ENCODE measurements around the gene KDM5B.
"Not testable (repeated sequence)": the region's sequence is repeated elsewhere in the genome, so short reads cannot be mapped to it uniquely, and the experiment has no call there.

KDM5B gene

GRCh38 chr1:202802034-202802433 lies 6.2 kb downstream of the KDM5B start:
- H3K27me3 ChIP-seq (ENCODE audit: low read depth, low read length), result no peaks in the 10 kb centered on the region
- no peaks in the 10 kb centered on the region for H3K9me3 ChIP-seq (ENCODE audit: control insufficient read depth in 1 of 2, low read length in 2 of 2)
- no peak overlapping the region for H3K4me3 ChIP-seq (ENCODE audit: low read depth in 1 of 2, low read length in 2 of 2)
- no peak overlapping the region for H3K27ac ChIP-seq (ENCODE audit: low read length)
- H3K4me1 ChIP-seq (ENCODE audit: control insufficient read depth in 1 of 2, insufficient read depth in 2 of 2, low read length in 2 of 2), result peaks cover 15 to 29% of the 10 kb centered on the region in 2 donors
- no peaks in the 10 kb centered on the region for H3K36me3 ChIP-seq (ENCODE audit: control insufficient read depth in 1 of 2, insufficient read depth in 2 of 2, low read length in 2 of 2)

- Histone ChIP-seq H3K36me3 (ENCODE audit: control insufficient read depth in 1 of 2, insufficient read depth in 2 of 2, low read length in 2 of 2) (no peaks in the 10 kb centered on the region), H3K4me1 (ENCODE audit: control insufficient read depth in 1 of 2, insufficient read depth in 2 of 2, low read length in 2 of 2) (peaks cover 13 to 28% of the 10 kb centered on the region in 2 donors), H3K27ac (ENCODE audit: low read length) (no peak overlapping the region), H3K27me3 (ENCODE audit: low read depth, low read length) (no peaks in the 10 kb centered on the region), H3K4me3 (ENCODE audit: low read depth in 1 of 2, low read length in 2 of 2) (no peak overlapping the region), H3K9me3 (ENCODE audit: control insufficient read depth in 1 of 2, low read length in 2 of 2) (no peaks in the 10 kb centered on the region)
Observed at GRCh38 chr1:202801175-202801574, 7.0 kb downstream of the KDM5B start.

- Histone ChIP-seq H3K4me1 (ENCODE audit: control insufficient read depth in 1 of 2, insufficient read depth in 2 of 2, low read length in 2 of 2) (peaks cover 10 to 24% of the 10 kb centered on the region in 2 donors), H3K27me3 (ENCODE audit: low read depth, low read length) (no peaks in the 10 kb centered on the region), H3K4me3 (ENCODE audit: low read depth in 1 of 2, low read length in 2 of 2) (no peak overlapping the region), H3K36me3 (ENCODE audit: control insufficient read depth in 1 of 2, insufficient read depth in 2 of 2, low read length in 2 of 2) (no peaks in the 10 kb centered on the region), H3K9me3 (ENCODE audit: control insufficient read depth in 1 of 2, low read length in 2 of 2) (no peaks in the 10 kb centered on the region), H3K27ac (ENCODE audit: low read length) (no peak overlapping the region)
Observed at GRCh38 chr1:202800742-202801141, 7.5 kb downstream of the KDM5B start.

GRCh38 chr1:202798792-202799331 lies 9.4 kb downstream of the KDM5B start:
- no peaks in the 10 kb centered on the region for H3K27me3 ChIP-seq (ENCODE audit: low read depth, low read length)
- H3K4me3 ChIP-seq (ENCODE audit: low read depth in 1 of 2, low read length in 2 of 2), result no peak overlapping the region
- H3K36me3 ChIP-seq (ENCODE audit: control insufficient read depth in 1 of 2, insufficient read depth in 2 of 2, low read length in 2 of 2), result no peaks in the 10 kb centered on the region
- H3K4me1 ChIP-seq (ENCODE audit: control insufficient read depth in 1 of 2, insufficient read depth in 2 of 2, low read length in 2 of 2), result peaks cover 3 to 14% of the 10 kb centered on the region in 2 donors
- no peak overlapping the region for H3K27ac ChIP-seq (ENCODE audit: low read length)
- no peaks in the 10 kb centered on the region for H3K9me3 ChIP-seq (ENCODE audit: control insufficient read depth in 1 of 2, low read length in 2 of 2)

GRCh38 chr1:202798260-202798659 lies 10.0 kb downstream of the KDM5B start:
- H3K4me1 ChIP-seq (ENCODE audit: control insufficient read depth in 1 of 2, insufficient read depth in 2 of 2, low read length in 2 of 2), result peaks cover 3 to 12% of the 10 kb centered on the region in 2 donors

GRCh38 chr1:202796670-202797069 lies 11.6 kb downstream of the KDM5B start:
- no peaks in the 10 kb centered on the region for H3K27me3 ChIP-seq (ENCODE audit: low read depth, low read length)

More at GRCh38 chr1:202798260-202798659, 10.0 kb downstream of the KDM5B start:
- Histone ChIP-seq H3K4me3 (ENCODE audit: low read depth in 1 of 2, low read length in 2 of 2) (no peak overlapping the region), H3K9me3 (ENCODE audit: control insufficient read depth in 1 of 2, low read length in 2 of 2) (no peaks in the 10 kb centered on the region), H3K27ac (ENCODE audit: low read length) (no peak overlapping the region), H3K27me3 (ENCODE audit: low read depth, low read length) (no peaks in the 10 kb centered on the region), H3K36me3 (ENCODE audit: control insufficient read depth in 1 of 2, insufficient read depth in 2 of 2, low read length in 2 of 2) (no peaks in the 10 kb centered on the region)

GRCh38 chr1:202794931-202795330 lies 13.3 kb downstream of the KDM5B start:
- H3K9me3 ChIP-seq (ENCODE audit: control insufficient read depth in 1 of 2, low read length in 2 of 2); H3K4me3 ChIP-seq (ENCODE audit: low read depth in 1 of 2, low read length in 2 of 2); H3K27me3 ChIP-seq (ENCODE audit: low read depth, low read length); H3K36me3 ChIP-seq (ENCODE audit: control insufficient read depth in 1 of 2, insufficient read depth in 2 of 2, low read length in 2 of 2); H3K27ac ChIP-seq (ENCODE audit: low read length): not testable (repeated sequence)
- peaks cover 0 to 10% of the 10 kb centered on the region in 2 donors for H3K4me1 ChIP-seq (ENCODE audit: control insufficient read depth in 1 of 2, insufficient read depth in 2 of 2, low read length in 2 of 2)

More at GRCh38 chr1:202796670-202797069, 11.6 kb downstream of the KDM5B start:
- Histone ChIP-seq H3K36me3 (ENCODE audit: control insufficient read depth in 1 of 2, insufficient read depth in 2 of 2, low read length in 2 of 2) (no peaks in the 10 kb centered on the region), H3K9me3 (ENCODE audit: control insufficient read depth in 1 of 2, low read length in 2 of 2) (no peaks in the 10 kb centered on the region), H3K4me1 (ENCODE audit: control insufficient read depth in 1 of 2, insufficient read depth in 2 of 2, low read length in 2 of 2) (peaks cover 0 to 4% of the 10 kb centered on the region in 2 donors), H3K4me3 (ENCODE audit: low read depth in 1 of 2, low read length in 2 of 2) (no peak overlapping the region), H3K27ac (ENCODE audit: low read length) (no peak overlapping the region)

GRCh38 chr1:202794051-202794740 lies 14.0 kb downstream of the KDM5B start:
- H3K36me3 ChIP-seq (ENCODE audit: control insufficient read depth in 1 of 2, insufficient read depth in 2 of 2, low read length in 2 of 2), result no peaks in the 10 kb centered on the region
- no peak overlapping the region for H3K4me3 ChIP-seq (ENCODE audit: low read depth in 1 of 2, low read length in 2 of 2)
- H3K27me3 ChIP-seq (ENCODE audit: low read depth, low read length), result no peaks in the 10 kb centered on the region
- no peaks in the 10 kb centered on the region for H3K9me3 ChIP-seq (ENCODE audit: control insufficient read depth in 1 of 2, low read length in 2 of 2)
- no peak overlapping the region for H3K27ac ChIP-seq (ENCODE audit: low read length)
- peaks cover 0 to 10% of the 10 kb centered on the region in 2 donors for H3K4me1 ChIP-seq (ENCODE audit: control insufficient read depth in 1 of 2, insufficient read depth in 2 of 2, low read length in 2 of 2)

- H3K9me3 ChIP-seq (ENCODE audit: control insufficient read depth in 1 of 2, low read length in 2 of 2), result no peaks in the 10 kb centered on the region
- no peak overlapping the region for H3K27ac ChIP-seq (ENCODE audit: low read length)
- peaks cover 0 to 6% of the 10 kb centered on the region in 2 donors for H3K4me1 ChIP-seq (ENCODE audit: control insufficient read depth in 1 of 2, insufficient read depth in 2 of 2, low read length in 2 of 2)
- H3K27me3 ChIP-seq (ENCODE audit: low read depth, low read length), result no peaks in the 10 kb centered on the region
- no peak overlapping the region for H3K4me3 ChIP-seq (ENCODE audit: low read depth in 1 of 2, low read length in 2 of 2)
- H3K36me3 ChIP-seq (ENCODE audit: control insufficient read depth in 1 of 2, insufficient read depth in 2 of 2, low read length in 2 of 2), result no peaks in the 10 kb centered on the region
Observed at GRCh38 chr1:202791077-202791747, 17.0 kb downstream of the KDM5B start.

- H3K36me3 ChIP-seq (ENCODE audit: control insufficient read depth in 1 of 2, insufficient read depth in 2 of 2, low read length in 2 of 2), result no peaks in the 10 kb centered on the region
- no peaks in the 10 kb centered on the region for H3K9me3 ChIP-seq (ENCODE audit: control insufficient read depth in 1 of 2, low read length in 2 of 2)
- no peak overlapping the region for H3K4me3 ChIP-seq (ENCODE audit: low read depth in 1 of 2, low read length in 2 of 2)
- H3K27ac ChIP-seq (ENCODE audit: low read length), result no peak overlapping the region
- peaks cover 0 to 17% of the 10 kb centered on the region in 2 donors for H3K4me1 ChIP-seq (ENCODE audit: control insufficient read depth in 1 of 2, insufficient read depth in 2 of 2, low read length in 2 of 2)
- H3K27me3 ChIP-seq (ENCODE audit: low read depth, low read length), result no peaks in the 10 kb centered on the region
Observed at GRCh38 chr1:202788800-202789199, 19.4 kb downstream of the KDM5B start.

- Histone ChIP-seq H3K4me1 (ENCODE audit: control insufficient read depth in 1 of 2, insufficient read depth in 2 of 2, low read length in 2 of 2) (peaks cover 0 to 17% of the 10 kb centered on the region in 2 donors), H3K4me3 (ENCODE audit: low read depth in 1 of 2, low read length in 2 of 2) (no peak overlapping the region), H3K27ac (ENCODE audit: low read length) (no peak overlapping the region), H3K9me3 (ENCODE audit: control insufficient read depth in 1 of 2, low read length in 2 of 2) (no peaks in the 10 kb centered on the region), H3K36me3 (ENCODE audit: control insufficient read depth in 1 of 2, insufficient read depth in 2 of 2, low read length in 2 of 2) (no peaks in the 10 kb centered on the region), H3K27me3 (ENCODE audit: low read depth, low read length) (no peaks in the 10 kb centered on the region)
Observed at GRCh38 chr1:202786804-202787203, 21.4 kb downstream of the KDM5B start.

Measured in muscle layer of duodenum (tissue), 2 donors.